SKM-1 (cell line): ENCODE measurements around the gene CA7.
A peak's percentile ranks its signal among the peaks of the same experiment; 100 is the strongest.

ENCODE experiments used
- DNase-seq: peaks from one replicate; lab custom pipeline; 2025; ENCODE audit not compliant: unreplicated experiment; lab: John Stamatoyannopoulos, UW

The CA7 gene

DNA sequence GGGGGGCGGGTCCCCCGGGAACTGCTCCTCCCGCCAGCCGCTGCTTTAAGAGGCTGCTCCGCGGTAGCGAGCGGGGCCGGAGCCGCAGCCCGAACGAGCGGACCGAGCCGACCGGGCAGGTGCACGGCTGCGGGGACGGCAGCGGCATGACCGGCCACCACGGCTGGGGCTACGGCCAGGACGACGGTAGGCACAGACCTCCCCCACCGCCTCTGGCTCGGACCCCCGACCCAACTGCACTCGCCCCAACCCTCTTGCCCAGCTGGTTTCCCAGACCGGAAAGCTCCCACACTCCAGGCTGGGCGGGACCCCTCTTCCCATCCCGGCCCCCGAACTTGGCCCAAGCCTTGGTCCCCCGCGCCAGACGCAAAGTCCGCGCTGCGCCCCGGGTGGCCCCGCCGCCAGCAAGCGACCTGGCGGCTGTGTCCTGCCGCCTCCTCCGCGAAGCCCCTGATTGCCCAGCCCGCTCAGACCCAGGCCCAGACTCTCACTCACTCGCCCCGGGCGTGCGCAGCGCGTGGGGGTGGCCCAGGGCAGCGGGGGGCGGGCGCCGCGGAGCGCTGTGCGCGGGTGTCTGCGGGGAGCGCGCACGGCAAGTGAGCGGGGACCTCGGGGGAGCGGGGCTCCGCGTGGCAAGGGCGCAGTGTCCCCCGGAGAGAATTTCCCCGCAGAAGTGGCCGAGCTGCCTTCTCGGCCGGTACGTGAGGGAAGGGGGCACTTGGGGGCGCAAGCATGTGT, at the start of gene CA7:
TSS of gene CA7 (plus strand) at position 73 of the 738 bp plus-strand sequence. CDS start at position 147, 74 bp downstream.
- DNase-seq, result no peak

DNA sequence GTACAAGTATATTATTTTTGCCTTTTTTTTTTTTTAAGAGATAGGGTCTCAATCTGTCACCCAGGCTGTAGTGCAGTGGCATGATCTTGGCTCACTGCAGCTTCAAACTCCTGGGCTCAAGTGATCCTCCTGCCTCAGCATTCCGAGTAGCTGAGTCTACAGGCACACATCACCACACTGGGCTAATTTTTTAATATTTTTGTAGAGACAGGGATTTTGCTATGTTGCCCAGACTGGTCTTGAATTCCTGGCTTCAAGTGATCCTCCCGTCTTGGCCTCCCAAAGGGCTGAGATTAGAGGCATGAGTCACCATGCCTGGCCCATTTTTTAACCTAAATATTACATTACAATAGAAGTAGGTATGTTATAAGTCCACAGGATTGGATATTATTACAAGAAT, 46.1 kb upstream of the CA7 start:
- DNase-seq, result no peak

DNA sequence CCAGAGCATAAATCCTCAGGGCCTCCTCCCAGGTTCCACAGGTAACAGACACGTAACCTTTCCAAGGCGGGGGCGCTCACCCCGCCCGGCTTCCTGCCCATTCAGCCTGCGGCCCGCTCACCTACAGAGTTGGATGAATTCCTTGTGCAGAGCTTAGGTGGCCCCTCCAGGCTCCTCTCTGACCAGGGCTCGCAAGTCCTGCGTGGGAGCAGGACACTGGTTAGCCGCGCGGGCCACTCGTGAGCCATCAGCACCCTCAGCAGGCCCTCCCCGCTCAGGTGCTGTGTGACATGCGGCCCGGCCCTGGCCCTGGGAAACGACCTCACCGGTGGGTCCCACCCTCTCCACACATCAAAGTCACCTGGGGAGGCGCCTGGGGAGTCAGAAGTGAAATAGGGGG, 43.4 kb upstream of the CA7 start:
- DNase-seq, result no peak

DNA sequence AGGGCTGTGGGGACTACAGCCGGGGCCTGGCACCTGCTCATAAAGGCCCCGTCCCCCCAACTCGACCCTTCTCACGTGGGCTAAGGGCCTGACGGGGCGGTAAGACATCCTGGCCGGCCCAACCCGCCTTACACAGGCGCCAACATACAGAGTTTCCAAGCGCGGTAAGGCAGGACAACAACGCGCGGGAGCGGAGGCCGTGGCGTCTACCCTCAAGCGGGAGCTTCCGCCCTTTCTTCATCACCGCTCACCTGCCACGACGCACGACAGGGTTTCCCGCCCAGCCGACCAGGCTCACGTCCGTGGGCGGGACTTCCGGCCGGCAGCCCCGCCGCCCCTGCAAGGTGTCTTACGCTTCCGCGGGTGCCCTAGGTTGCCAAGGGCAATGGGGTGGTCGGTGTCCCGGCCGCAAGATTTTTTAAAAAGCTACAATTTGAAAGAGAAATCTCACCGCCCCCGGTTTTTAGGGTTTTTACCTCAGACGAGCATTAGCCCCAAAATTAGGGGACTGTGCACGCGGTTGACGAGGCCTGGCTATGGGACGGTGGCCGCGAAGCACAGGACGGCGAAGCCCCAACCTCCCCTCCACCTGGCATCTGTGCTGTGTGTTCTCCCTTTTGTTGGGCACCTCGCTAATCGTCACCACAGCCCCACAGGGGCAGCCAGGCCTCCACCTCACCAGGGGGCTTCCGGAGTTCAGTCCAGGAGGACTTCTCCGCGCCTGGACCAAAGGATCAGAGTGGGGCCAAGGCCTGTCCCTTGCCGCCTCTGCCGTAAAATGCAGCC, 42.7 kb upstream of the CA7 start, which contains the start of gene TERB1:
TSS of gene TERB1 (minus strand) at position 265 of the 786 bp plus-strand sequence. CDS start 4,786 bp downstream, outside the sequence.
- no peak for DNase-seq

DNA sequence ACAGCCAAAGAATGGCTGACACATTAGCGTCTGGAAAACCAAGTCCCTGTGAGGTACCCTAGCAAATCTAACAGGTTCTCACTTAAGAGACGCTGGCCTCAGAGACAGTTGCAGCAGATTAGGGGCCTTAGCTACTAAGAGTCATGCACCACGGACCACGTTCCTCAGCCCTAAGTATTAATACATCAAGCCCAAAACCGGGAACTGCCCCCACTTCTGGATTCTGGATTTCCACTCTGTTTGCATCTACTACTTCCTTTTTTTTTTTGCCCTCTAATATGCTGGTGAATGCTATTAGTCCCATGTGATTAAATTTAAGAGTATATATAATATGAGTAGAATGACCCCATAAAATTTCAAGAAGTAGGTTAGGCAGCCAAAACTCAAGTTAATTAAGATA, 42.1 kb upstream of the CA7 start:
- DNase-seq, result no peak

DNA sequence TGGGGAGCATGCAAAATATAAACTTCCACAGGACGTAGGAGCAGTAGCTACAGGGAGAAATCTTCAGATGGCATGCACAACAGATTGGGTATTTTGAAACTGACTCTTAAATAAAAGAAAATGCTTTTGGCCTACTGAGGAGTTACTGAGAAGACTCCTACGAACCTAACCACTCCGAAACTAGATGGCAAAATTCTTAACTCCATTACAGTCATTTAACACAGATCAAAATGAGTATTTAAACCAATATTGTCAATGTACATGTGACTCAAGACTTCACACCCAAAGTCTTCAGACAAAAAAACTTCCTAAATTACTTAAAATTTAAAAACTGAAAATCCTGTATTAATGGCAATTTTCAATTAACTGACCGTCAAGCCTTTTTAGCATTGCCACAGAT, 34.4 kb upstream of the CA7 start:
- no peak for DNase-seq

DNA sequence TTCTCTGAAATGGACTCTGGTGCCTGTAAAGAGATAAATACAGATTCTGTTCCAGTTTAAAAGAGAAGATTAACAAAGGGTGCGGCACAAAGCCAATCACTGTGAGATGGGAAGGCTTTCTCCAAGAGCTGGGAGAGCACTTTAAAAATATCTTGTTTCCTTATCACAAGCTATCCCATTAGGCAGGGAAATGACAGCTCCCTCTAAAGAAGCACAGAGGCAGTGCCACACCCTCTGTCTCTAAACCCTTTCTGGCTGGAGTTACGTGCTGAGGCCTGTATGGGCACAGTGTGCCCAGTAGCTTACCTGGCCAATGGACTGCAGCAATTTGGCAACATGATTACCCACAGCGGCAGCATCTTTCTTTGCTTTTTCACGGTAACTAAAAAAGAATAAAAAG, 33.8 kb upstream of the CA7 start:
- DNase-seq, result no peak

DNA sequence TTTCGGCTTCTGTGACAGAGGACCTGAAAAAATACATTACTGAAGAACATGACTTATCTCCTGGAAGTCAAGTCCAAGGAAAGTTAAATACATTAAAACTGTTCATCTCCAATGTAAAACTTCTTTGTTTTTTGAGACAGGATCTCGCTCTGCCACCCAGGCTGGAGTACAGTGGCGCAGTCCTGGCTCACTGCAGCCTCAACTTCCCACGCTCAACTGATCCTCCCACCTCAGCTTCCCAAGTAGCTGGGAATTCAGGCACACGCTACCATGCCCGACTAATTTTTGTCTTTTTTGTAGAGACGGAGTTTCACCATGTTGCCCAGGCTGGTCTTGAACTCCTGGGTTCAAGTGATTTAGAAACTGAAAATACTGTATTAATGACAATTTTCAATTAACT, 33.2 kb upstream of the CA7 start:
- DNase-seq, result no peak

DNA sequence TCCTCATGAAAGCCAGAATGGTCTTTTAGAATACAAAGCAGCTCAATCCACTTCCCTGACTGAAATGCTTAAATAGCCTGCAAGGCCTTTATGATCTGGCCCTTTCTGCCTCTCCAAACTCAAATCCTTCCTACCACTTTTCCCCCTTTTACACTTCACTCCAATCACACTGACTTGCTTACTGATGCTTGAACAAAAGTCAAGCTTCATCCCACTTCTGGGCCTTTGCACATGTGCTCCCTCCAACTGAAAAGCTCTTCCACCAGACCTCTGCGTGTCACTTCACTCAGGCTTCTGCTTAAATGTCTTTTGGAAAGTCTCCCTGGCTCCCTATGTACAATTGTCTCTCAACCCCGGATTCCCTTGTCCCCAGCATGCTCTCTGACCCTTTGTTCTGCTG, 29.5 kb upstream of the CA7 start:
- no peak for DNase-seq

DNA sequence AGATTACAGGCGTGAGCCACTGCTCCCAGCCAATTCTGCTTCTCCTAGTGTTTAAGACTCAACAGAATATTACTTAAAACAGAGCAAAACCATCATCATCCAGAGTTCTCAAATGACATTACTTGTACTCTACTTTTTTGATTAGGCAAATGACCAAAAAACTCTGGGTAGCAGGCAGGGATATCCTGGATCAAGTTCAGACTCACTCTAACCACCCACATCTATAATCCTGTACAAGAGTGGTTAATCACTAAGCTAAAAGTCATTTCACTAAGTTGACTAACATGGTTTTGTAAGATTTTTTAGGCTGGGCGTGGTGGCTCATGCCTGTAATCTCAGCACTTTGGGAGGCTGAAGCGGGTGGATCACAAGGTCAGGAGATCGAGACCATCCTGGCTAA, 20.2 kb upstream of the CA7 start:
- no peak for DNase-seq

DNA sequence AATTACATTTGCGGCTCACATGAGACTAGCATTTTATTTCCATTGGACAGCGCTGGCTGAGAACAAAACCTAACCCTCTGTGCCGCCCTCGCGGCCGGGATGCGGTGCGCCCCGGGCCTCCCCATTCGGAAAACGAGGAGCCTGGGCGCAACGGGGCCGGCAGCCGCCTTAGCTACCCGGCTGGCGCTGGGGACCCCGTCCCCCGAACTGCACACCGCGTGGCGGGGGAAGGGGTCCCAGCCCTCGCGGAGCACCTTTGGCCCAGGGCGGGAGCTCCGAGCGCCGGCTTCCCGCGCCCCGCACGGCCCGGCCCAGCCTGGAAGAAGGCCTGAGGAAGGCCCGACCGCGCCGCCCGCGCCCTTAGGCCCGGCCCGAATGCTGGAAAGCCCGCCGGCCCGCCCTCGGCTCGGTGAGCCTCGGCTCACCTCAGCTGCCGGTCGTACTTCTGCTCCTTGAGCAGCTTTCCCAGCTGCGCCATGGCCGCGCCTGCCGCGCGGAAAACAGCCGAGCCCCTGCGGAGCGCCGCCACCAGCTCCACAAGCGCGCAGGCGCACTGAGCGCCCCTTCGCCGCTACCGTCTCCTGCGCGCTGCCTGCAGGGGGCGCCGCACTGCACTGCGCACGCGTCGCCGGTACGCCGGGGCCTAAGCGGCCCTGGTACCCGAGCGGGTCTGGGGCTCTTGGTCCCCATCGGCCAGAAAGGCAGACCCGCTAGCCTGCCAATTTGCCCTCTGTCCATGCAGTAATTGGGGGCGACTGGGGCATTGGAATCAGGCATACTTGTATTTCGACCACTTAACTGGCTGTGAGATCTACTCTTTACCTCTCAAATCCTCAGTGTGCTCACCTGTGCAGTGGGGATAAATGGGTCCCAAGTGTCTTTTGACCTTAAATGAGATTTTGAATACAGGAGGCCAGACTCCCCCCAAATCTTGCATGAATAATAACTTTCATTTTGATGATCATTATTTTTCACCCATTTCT, 13.5 kb upstream of the CA7 start, which contains the start of gene NAE1:
TSS of gene NAE1 (minus strand) at position 555 of the 983 bp plus-strand sequence. CDS start at position 478, 77 bp downstream.
- DNase-seq, result peak; percentile 67

DNA sequence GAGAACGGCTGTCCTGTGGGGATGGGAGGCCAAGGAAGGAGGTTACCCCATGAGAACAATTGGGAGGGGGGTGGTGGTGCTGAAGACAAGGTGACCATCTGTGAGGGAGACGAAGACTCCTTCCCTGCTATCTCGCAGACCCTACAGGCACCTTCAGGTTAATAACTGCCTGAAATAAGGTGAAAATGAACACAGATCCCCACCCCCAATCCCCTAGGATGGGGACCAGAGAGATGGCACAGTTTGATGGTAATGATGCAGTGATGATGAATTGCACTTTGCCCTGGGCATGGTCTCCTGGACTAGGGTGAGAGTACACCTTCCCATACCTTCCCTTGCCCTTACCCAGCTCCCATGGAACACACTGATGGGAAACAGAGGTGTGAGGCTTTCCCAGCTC, 12.0 kb upstream of the CA7 start:
- DNase-seq, result no peak

DNA sequence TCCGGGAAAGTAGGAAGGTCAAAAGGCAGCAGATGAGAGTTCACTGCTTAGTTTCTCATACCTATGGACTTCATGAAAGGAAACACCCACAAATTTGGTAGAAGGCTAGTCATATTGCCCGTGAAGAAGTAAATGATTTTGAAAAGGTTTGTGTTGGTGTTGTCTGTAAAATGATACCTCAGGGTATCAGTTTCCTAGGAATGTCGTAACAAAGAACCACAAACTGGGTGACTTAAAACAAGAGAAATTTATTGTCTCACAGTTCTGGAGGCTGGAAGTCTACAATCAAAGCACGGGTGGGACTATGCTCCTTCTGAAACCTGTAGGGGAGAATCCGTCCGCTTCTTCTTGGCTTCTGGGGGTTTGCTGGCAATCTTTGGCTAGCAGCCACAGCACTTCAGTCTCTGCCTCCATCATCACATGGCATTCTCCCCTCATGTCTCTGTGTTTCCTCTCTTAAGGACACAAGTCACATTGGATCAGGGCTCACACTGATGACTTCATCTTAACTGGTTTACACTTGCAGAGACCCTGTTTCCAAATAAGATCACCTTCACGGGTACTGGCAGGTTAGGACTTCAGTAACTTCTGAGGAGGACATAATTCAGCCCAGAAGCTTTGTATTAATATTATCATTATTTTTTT, 11.4 kb upstream of the CA7 start:
- DNase-seq, result no peak

DNA sequence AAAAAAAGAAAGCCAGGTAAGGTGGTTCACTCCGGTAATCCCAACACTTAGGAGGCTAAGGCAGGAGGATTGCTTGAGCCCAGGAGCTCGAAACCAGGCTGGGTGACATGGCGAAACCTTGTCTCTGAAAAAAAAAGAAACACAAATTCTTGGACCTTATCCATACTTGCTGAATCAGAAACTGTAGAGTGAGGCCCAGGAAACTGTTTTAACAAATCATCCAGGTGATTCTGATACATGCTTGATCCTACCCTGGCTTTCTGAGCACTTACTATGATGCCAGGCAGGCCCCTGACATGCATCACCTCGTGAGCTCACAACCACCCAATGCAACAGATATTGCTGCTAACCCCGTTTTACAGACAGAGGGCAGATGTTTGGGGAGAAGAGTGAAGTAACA, 9.5 kb upstream of the CA7 start:
- DNase-seq, result no peak

DNA sequence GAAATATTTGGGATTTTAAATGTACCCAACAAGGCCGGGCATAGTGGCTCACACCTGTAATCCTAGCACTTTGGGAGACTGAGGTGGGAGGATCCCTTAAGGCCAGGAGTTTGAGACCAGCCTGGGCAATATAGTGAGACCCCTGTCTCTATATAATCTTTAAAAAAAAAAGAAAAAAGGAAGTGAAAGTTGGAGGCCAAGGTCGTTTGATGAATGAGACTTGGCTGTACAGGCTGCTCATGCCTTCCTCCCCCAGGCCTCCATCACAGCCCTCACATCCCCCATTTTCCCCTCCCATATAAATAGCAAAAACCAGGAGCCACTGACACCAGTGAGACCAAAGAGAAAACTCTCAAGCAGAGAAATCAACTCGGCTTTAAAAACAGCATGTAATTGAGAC, 3.3 kb upstream of the CA7 start:
- no peak for DNase-seq

DNA sequence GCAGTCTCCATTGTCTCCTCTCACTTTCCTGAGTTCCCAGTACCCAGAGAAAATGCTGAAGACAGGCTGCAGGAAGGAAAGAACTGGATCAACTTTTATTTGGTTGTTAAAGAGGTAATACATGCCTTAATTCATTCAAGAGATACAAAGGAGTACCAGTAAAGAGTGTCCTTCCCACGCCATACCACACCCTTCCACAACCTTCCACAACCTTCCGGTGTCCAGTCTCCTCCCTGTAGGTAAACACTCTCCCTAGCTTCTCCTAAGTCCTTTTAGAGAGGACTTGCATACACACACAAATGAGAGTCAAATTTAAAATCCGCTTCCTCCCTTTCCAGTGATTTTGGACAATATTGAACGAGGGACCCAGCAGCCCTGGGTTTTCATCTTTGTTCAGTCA, 2.8 kb upstream of the CA7 start:
- DNase-seq, result no peak

DNA sequence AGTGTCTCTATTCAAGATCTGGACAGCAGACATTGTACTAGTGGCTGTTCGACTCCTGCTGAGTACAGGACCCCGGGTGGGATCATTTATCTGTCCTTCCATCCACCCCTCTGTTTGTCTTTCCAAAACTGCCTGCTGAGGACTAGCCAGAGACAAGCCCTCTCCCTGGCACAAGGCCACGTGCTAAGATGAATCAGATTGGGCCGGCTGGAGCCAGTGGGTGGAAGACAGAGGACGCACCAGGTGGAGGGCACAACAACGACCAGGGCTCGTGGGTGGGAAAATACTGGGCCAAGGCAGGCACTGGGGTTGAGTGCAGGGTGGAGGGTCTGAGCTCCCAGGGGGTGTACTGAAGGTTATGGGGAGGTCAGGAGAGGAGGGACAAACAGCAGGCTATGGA, 1.4 kb upstream of the CA7 start:
- no peak for DNase-seq

DNA sequence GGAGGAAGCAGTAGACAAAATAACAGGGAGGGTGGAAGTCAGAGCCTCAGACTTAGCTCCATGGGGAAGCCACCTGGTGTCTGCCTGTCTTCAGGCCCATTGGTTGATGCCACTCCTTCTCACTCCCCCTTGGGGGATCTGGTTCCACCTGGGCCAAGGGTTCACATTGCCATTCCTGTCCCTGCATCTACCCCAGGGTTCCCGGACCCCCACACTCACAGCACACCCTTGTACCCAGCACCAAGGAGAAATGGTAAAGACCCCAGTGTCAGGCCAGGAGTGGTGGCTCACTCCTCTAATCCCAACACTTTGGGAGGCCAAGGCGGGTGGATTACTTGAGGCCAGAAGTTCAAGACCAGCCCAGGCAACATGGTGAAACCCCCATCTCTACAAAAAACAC, 1.0 kb upstream of the CA7 start:
- no peak for DNase-seq

DNA sequence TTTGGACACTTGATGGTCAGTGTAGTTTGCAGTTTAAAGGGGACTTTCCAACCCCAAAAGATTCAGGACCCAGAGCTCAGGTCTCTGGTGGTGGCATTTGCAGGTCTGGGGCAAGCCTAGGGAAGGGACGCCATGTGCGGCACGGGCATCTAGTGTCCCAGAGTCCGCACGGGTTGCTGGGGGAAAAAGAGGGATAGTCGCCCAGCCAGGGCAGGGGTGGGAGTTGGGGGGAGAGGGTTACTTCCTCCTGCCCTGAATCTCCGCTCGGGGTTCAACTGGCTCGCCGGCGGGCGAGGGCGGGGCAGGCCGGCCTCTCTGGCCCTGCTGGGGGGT, 239 bp upstream of the CA7 start:
- DNase-seq, result no peak

DNA sequence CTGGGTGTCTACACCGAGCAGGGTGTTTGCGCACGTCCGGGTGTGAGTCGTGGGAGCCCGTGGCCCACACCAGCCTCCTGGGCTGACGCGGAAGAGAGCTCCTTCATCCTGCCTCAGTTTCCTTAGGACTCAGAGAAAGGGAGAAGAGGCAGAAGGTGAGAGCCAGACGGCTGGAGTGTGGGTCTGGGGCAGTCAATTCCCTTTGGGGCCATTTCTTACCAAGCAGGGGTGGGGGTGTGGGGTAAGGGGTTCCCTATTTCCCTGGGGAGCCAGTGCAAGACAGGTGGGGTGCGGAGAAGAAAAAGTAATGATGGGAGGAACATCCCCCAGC, 831 bp downstream of the CA7 start:
- DNase-seq, result no peak

DNA sequence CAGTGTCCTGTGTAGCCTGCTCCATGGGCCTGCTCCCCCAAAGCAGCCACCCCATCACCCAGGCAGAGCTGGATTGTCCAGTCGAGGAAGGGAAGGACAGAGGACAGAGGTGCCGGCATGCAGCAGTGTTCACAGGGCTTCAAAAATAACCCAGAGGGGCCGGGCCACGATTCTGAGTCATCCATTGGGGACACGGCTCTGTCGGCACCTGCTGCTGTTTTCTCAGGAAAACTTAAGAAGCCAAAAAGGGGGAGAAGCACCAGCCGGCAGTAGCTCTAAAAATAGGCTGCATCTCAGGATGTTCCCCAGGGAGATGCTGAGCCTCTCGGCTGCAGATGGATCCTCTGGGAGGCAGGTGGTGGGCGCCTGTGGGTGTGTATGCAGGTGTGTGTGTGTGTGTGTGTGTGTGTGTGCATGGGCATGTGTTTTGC, 1.6 kb downstream of the CA7 start:
- DNase-seq, result no peak
